Fibroblast of lung (primary cell): ENCODE measurements around the gene TPI1.
"Not testable (repeated sequence)": the region's sequence is repeated elsewhere in the genome, so short reads cannot be mapped to it uniquely, and the experiment has no call there.

ENCODE experiments used
- EZH2 ChIP-seq: IDR thresholded peaks from 2 replicates; pipeline ENCODE4 v1.5.1; 2012; ENCODE audit warnings: low read length, control low read depth, mild to moderate bottlenecking; ENCODE audit errors: missing control alignments
- TF ChIP-seq, protein P1 (sequence below), 2 donors: IDR thresholded peaks in 1 of 2; conservative IDR thresholded peaks in 1 of 2; 1 replicate in 1 of 2; 2 replicates in 1 of 2; pipeline ENCODE4 v1.5.1; 2011 to 2012; ENCODE audit warnings: low read length in 2 of 2, control low read depth in 1 of 2, inconsistent platforms in 1 of 2, low read depth in 1 of 2, mild to moderate bottlenecking in 1 of 2

DNA sequence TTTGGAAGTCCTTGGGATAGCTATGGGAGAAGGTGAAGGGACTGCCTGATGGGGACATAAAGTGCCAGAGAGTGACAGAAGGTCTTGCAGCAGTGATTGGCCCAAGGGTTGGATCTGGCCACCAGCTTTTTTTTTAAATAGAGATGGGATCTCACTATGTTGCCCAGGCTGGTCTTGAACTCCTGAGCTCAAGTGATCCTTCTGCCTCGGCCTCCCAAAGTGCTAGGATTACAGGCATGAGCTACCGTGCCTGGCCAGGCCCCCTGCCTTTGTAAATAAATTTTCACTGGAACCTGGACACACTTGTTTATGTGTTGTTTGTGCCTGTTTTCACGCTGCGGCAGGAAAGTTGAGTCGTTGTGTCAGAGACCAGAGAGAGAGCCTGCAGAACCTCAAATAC is 2.0 kb upstream of the TPI1 start:
- TF ChIP-seq, protein P1, sequence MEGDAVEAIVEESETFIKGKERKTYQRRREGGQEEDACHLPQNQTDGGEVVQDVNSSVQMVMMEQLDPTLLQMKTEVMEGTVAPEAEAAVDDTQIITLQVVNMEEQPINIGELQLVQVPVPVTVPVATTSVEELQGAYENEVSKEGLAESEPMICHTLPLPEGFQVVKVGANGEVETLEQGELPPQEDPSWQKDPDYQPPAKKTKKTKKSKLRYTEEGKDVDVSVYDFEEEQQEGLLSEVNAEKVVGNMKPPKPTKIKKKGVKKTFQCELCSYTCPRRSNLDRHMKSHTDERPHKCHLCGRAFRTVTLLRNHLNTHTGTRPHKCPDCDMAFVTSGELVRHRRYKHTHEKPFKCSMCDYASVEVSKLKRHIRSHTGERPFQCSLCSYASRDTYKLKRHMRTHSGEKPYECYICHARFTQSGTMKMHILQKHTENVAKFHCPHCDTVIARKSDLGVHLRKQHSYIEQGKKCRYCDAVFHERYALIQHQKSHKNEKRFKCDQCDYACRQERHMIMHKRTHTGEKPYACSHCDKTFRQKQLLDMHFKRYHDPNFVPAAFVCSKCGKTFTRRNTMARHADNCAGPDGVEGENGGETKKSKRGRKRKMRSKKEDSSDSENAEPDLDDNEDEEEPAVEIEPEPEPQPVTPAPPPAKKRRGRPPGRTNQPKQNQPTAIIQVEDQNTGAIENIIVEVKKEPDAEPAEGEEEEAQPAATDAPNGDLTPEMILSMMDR (conservative IDR thresholded peaks at IDR 0.05 in 1 of 2, IDR thresholded peaks at IDR 0.05 in 1 of 2; ENCODE audit: low read depth in 1 of 2, low read length in 2 of 2): not testable (repeated sequence)
- not testable (repeated sequence) for TF ChIP-seq EZH2
